ENCODE results near the gene GUCA2A. TPM values are rescaled to one million over a fixed set of nuclear protein-coding genes. Genes with fewer than 3 reads are reported as not detected.
A peak's percentile ranks its signal among the peaks of the same experiment; 100 is the strongest.

Gene GUCA2A
- total and polyA plus RNA-seq, 2 of the 8 experiments (the other 6 are each of a cell fraction or from before 2014, with no cell fraction given) = not detected

DNA sequence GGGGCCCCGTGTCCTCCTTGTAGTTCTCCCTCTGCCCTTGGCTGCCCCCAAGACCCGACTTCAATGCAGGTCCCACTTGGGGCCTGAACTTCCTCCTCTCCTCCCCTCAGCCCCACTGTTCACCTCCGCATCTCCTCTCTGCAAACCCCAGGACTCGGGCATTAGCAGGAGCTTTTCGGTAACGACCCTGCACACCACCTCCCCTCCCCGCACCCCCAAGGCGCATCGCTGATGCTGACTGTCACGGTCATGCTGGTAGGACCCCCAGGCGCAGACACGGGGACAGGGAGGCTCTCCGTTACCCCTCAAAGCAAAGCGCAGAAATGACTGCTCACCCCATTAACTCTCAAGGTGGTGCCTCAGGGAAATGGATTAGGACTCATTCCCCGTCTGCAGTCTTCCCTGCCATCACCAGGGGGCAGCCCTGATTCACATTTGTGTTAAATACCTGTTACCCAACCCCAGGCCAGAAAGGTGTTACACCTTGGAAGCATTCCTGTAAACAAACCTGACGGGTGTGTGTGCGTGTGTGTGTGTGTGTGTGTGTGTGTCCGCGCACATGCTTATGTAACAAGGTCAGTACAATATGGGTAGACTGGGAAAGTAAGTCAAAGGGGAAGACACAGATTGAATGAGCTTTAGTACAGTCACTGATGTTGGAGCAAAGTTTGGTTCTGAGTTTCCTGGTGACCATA, 17.8 kb downstream of the GUCA2A start (continued):
- no peak for TF ChIP-seq CHD7 (IDR thresholded peaks at IDR 0.05; ENCODE audit: insufficient replicate concordance, low read length)
- TF ChIP-seq RBBP5 (IDR thresholded peaks at IDR 0.05; ENCODE audit: borderline replicate concordance, low read depth, low read length) = no peak
- TF ChIP-seq HDAC6 (IDR thresholded peaks at IDR 0.05; ENCODE audit: low read depth, low read length) = no peak
- TF ChIP-seq KDM1A (IDR thresholded peaks at IDR 0.05; ENCODE audit: borderline replicate concordance, low read length) = no peak
- no peak for TF ChIP-seq USF2 (IDR thresholded peaks at IDR 0.05; ENCODE audit: low read length)
- TF ChIP-seq YY1 (IDR thresholded peaks at IDR 0.05; ENCODE audit: low read depth, low read length) = no peak
- peak; percentile 95 for TF ChIP-seq RAD21 (IDR thresholded peaks at IDR 0.05 in 1 of 2, conservative IDR thresholded peaks at IDR 0.05 in 1 of 2; ENCODE audit: low read depth in 2 of 2, low read length in 2 of 2)
- TF ChIP-seq SAP30 (IDR thresholded peaks at IDR 0.05; ENCODE audit: insufficient read depth, insufficient replicate concordance, low read length) = no peak

Data from H1 (cell line).